ENCODE results near the gene ZNF142.
A peak's percentile ranks its signal among the peaks of the same experiment; 100 is the strongest.

Gene ZNF142

GRCh38 chr2:218648088-218648786, 11.2 kb downstream of the ZNF142 start:
- peak in 1 of 3 donors; percentile 18 for DNase-seq (ENCODE audit: low read depth in 3 of 3, low spot score in 1 of 3)

DNA sequence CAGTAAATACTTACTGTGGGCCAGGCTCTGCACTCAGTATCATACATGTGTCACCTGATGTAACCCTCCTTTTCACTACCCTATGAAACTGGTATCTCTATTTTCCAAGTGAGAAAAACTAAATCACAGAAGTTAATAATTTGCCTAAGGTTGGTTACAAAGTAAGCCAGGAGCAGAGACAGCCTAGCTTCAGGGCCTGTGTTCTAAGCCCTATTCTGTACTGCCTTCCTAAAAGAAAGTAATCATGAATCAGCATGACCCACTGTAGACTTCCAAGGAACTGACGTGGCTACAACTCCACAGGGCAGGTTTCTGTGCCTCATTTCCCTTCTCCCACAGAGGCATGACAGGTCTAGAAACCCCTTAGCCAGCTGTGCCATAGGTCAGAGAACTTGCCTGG, 14.3 kb downstream of the ZNF142 start:
- no peak for DNase-seq (ENCODE audit: low read depth in 3 of 3, low spot score in 1 of 3)

GRCh38 chr2:218644721-218645120, 14.7 kb downstream of the ZNF142 start:
- DNase-seq (ENCODE audit: low read depth in 3 of 3, low spot score in 1 of 3) = no peak

DNA sequence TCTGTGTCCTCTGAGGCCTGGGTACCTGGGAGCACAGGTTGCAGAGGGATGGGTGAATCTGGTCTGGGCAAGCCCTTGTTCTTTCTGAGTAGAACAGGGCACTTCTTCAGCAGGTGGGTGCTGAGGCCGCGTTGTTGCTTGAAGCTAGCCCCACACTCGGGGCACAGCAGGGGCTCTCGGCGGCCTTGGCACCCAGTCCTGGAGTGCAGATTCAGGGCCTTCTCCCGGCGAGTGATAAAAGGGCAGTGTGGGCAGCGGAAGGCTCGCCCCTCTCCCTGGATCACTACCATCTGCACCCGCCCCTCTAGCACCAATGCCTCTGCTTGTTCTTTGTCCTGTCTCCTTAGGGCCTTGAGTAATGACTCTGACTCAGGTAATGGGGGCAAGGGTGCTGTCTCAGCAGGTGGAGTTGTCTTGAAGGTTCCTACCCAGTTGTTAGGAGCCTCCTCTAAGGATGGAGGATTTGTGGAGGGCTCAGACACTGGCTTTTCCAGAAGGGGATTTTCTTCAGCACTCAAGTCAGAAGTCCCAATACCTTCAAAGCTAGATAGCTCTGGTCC, 15.6 kb downstream of the ZNF142 start:
- DNase-seq (ENCODE audit: low read depth in 3 of 3, low spot score in 1 of 3) = no peak

GRCh38 chr2:218642786-218643185, 16.6 kb downstream of the ZNF142 start:
- no peak for DNase-seq (ENCODE audit: low read depth in 3 of 3, low spot score in 1 of 3)

- DNase-seq (ENCODE audit: low read depth in 3 of 3, low spot score in 1 of 3) = no peak
Measured at GRCh38 chr2:218642121-218642656, 17.2 kb downstream of the ZNF142 start.

GRCh38 chr2:218638372-218638771, 21.1 kb downstream of the ZNF142 start:
- DNase-seq (ENCODE audit: low read depth in 3 of 3, low spot score in 1 of 3) = no peak

DNA sequence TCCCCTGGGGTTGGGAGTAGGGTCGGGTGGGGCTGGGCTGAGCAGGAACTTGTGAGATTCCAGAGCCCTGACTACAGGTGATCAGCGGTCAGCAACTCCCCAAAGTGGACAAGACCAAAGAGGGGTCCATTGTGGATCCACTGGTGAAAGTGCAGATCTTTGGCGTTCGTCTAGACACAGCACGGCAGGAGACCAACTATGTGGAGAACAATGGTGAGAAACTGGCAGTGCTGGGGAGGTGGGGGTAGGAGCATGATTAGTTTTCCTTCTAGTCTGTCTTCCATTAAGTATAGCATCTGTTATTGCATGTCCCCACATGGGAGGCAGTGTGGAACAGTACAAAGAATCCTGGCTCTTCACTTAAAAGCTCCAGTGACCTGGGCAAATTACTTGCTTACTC, 23.7 kb downstream of the ZNF142 start:
- DNase-seq (ENCODE audit: low read depth in 3 of 3, low spot score in 1 of 3) = no peak

DNA sequence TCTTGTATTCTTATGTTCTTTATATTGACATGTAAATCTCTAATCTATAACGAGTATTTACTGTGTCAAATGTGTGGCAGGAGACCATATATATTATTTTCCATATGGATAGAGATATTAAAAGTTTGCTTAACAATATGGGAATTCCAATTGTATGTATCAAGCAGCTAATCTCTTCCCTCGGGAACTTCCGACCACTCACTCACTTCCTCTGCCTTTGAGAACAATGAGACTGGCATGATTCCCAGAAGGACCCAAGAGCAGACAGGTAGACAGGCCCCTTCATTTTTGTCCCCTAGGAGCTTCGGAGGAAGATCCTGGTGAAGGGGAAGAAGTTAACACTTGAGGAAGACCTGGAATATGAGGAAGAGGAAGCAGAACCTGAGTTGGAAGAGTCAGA, 27.6 kb downstream of the ZNF142 start:
- DNase-seq (ENCODE audit: low read depth in 3 of 3, low spot score in 1 of 3) = no peak

DNA sequence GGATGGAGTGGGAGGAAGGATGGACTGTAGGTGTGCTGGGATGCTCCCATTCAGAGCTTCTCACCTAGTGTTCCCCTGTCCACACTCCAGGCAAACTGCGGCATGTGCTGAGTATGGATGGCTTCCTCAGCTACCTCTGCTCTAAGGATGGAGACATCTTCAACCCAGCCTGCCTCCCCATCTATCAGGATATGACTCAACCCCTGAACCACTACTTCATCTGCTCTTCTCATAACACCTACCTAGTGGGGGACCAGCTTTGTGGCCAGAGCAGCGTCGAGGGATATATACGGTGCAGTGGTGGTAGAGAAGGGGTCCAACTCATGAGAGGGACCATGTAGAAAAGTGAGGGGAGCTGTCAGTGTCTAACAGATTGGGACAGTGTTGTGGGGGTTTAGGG, 31.5 kb downstream of the ZNF142 start:
- DNase-seq (ENCODE audit: low read depth in 3 of 3, low spot score in 1 of 3) = no peak

DNA sequence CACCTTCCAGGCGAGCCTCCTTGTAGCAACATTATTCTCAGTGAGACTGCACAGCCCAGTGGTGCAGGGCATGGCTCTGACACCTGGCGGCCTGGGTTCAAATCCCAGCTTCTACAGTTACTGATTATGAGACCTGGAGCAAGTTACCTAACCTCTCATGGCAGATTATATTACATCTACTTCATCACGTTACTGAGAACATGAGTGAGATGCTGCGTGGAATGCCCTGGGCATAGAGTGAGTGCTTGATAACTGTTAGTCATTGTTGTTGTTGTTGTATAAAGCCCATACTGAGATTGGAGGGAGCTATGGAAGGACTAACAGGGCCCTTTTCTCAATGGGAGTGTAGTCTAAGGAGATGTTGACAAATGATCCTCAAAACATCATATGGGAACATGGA, 33.1 kb downstream of the ZNF142 start:
- no peak for DNase-seq (ENCODE audit: low read depth in 3 of 3, low spot score in 1 of 3)

GRCh38 chr2:218623366-218623705, 36.1 kb downstream of the ZNF142 start:
- DNase-seq (ENCODE audit: low read depth in 3 of 3, low spot score in 1 of 3) = no peak

GRCh38 chr2:218622606-218623365, 36.6 kb downstream of the ZNF142 start:
- no peak for DNase-seq (ENCODE audit: low read depth in 3 of 3, low spot score in 1 of 3)

GRCh38 chr2:218621007-218621406, 38.4 kb downstream of the ZNF142 start:
- no peak for DNase-seq (ENCODE audit: low read depth in 3 of 3, low spot score in 1 of 3)

- no peak for DNase-seq (ENCODE audit: low read depth in 3 of 3, low spot score in 1 of 3)
Measured at GRCh38 chr2:218618102-218618860, 41.1 kb downstream of the ZNF142 start.

DNA sequence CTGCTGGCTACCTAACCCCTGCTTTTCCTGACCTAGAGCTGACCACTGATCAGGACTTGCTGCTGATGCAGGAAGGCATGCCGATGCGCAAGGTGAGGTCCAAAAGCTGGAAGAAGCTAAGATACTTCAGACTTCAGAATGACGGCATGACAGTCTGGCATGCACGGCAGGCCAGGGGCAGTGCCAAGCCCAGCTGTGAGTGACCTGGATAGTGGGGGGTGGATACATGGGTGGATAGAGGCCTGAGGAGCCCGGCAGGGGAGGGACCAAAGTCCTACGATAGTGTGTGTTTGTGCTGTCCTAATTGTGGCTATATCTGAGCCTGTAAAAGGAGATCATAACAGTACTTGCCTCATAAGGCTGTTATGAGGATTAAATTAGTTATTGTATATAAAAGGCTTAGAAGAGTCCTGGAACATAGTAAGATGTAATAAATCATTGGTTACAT, 43.5 kb downstream of the ZNF142 start:
- DNase-seq (ENCODE audit: low read depth in 3 of 3, low spot score in 1 of 3) = no peak

- no peak for DNase-seq (ENCODE audit: low read depth in 3 of 3, low spot score in 1 of 3)
Measured at GRCh38 chr2:218607436-218608115, 51.8 kb downstream of the ZNF142 start, which contains the start of gene PLCD4. Gene PLCD4, plus strand, starts transcription at chr2:218607899. Its CDS starts 7,841 bp downstream, at chr2:218615740.

DNA sequence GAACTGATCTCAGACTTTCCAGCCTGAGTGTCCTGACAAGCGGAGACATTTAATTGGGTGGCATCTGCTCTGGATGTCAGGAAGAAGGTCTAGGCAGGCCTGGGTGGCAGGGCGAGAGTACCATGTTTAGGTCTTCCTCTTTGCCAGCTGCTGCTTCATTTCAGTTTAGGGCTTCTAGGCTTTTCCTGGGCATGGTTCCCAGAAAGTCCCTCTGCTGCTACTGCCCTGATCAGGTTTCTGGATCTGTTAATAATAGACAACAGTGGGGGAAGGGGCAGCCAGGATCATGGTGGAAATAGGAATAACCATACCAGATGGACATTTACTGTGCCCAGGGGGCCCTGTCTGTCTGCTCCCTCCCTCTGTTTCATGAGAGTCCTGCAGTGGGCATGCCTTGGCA, 54.0 kb downstream of the ZNF142 start:
- no peak for DNase-seq (ENCODE audit: low read depth in 3 of 3, low spot score in 1 of 3)
